GM13976 (cell line): ENCODE data around the gene STAB1.

Experiments
- DNase-seq: peaks from one replicate; pipeline ENCODE4 v3.0.0; 2012; ENCODE audit warnings: low spot score
- in situ Hi-C: fragments of 300-500 bp; cut with MboI; formaldehyde crosslinking; loops from one replicate; pipeline ENCODE4 v1.12.0; 2022; ENCODE audit warnings: low sequenced_read_pairs, mixed read lengths, inconsistent platforms; ENCODE audit not compliant: unreplicated experiment
- TF ChIP-seq, protein P1 (sequence below): IDR thresholded peaks from 2 replicates; pipeline ENCODE4 v1.5.1; 2012; ENCODE audit warnings: borderline replicate concordance, mild to moderate bottlenecking; ENCODE audit not compliant: insufficient read depth; ENCODE audit errors: extremely low read depth, missing control alignments, control extremely low read depth

The STAB1 gene

DNA sequence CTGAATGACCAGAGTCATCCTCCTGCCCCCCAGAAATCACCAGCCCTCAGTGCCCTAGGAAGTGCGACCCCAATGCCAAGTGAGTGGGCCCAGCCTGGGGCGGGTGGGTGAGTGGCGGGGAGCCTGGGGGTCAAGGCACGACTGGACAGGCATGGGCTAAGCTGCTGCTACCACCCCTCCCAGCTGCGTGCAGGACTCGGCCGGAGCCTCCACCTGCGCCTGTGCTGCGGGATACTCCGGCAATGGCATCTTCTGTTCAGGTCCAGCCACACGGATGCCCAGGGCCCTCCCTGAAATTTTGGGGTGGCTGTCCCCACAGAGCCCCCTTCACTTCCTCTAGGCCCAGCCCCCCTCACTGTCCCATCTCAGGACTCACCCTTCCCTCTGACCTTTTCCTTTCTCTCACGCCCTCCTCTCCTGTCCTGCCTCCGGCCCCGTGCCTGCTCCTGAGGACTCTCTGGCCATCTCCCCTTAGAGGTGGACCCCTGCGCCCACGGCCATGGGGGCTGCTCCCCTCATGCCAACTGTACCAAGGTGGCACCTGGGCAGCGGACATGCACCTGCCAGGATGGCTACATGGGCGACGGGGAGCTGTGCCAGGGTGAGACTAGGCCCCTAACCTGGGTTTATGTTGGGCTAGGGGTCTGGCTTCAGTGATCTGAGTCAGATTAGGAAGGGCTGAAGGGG, 21.5 kb downstream of the STAB1 start:
- in situ Hi-C loops: no loop called here
- no peak for DNase-seq
- TF ChIP-seq, protein P1, sequence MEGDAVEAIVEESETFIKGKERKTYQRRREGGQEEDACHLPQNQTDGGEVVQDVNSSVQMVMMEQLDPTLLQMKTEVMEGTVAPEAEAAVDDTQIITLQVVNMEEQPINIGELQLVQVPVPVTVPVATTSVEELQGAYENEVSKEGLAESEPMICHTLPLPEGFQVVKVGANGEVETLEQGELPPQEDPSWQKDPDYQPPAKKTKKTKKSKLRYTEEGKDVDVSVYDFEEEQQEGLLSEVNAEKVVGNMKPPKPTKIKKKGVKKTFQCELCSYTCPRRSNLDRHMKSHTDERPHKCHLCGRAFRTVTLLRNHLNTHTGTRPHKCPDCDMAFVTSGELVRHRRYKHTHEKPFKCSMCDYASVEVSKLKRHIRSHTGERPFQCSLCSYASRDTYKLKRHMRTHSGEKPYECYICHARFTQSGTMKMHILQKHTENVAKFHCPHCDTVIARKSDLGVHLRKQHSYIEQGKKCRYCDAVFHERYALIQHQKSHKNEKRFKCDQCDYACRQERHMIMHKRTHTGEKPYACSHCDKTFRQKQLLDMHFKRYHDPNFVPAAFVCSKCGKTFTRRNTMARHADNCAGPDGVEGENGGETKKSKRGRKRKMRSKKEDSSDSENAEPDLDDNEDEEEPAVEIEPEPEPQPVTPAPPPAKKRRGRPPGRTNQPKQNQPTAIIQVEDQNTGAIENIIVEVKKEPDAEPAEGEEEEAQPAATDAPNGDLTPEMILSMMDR: no peak

DNA sequence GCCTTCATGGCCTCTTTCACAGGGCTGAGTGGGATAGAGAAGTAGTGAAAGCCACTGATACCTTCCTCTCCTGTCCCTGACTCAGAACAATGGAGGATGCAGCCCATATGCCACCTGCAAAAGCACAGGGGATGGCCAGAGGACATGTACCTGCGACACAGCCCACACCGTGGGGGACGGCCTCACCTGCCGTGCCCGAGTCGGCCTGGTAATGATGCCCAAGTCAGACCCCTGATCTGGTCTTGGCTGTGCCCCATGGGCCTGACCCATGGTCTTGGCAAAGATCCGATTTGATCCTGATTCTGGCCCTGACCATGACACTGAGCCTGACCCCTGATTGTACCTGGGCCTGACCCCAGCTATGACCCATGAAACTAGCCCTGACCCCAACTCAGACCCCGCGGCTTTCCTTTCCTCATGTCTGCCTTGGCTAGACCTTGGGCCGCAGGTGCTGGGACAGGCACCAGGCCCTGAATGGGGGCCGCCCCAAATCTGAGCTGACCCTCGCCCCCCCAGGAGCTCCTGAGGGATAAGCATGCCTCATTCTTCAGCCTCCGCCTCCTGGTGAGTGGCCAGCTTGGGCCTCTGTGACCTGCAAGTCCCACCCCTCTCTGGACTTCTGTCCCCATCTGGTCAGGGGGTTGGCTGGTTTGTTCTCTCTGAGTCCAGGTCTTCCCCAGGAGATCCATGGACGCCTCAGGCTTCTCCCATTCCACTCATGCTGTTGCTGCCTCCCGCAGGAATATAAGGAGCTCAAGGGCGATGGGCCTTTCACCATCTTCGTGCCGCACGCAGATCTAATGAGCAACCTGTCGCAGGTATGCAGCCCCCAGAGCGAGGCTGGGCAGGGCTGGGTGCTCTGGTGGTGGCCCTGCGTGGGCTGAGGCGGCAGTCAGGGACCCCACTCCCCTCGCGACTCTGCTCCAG, 22.9 kb downstream of the STAB1 start:
- no peak for DNase-seq
- in situ Hi-C loops: no loop called here
- TF ChIP-seq, protein P1: no peak

DNA sequence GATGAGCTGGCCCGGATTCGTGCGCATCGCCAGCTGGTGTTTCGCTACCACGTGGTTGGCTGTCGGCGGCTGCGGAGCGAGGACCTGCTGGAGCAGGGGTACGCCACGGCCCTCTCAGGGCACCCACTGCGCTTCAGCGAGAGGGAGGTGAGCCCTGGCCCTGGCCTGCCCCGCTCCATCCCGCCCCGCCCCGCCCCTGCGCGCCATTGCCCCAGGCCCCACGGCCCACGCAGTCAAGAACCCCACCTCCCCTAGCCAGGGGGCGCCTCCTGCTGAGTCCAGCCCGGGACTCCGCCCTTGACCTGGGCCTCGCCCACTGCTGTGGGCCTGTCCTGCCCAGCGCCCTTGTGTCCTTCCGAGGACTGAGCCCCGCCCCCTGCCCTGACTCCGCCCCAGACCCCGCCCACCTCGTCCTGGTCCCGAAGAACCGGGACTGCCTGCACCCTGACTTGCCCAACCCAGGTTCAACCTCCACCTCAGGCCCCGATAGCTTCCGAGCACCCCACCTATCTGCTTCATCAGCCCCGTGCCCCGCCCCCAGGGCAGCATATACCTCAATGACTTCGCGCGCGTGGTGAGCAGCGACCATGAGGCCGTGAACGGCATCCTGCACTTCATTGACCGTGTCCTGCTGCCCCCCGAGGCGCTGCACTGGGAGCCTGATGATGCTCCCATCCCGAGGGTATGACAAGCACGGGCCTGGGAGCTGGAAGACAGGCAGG, 23.7 kb downstream of the STAB1 start:
- in situ Hi-C loops: no loop called here
- DNase-seq: no peak
- TF ChIP-seq, protein P1: no peak

DNA sequence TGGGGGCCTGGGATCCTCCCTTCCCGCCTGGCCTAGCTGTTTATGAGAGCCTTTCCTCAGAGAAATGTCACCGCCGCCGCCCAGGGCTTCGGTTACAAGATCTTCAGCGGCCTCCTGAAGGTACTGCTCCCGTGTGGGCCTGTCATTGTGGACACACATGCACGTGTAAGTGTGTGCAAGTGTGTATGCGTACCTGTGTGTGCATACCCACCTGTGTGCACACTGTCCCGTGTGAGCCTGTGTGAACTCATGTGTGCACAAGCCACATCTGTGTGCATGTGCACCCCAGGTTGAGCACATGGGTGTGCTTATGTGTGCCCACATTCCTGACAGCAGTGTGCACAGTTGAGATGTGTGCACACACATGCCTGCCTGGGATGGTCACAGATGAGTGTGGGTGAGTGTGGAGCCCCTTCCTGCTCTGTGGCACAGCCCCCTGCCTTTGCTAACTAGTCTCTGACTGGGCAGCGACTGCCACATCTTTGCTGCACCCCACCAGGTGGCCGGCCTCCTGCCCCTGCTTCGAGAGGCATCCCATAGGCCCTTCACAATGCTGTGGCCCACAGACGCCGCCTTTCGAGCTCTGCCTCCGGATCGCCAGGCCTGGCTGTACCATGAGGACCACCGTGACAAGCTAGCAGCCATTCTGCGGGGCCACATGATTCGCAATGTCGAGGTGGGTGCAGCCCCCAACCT, 24.5 kb downstream of the STAB1 start:
- TF ChIP-seq, protein P1: no peak
- in situ Hi-C loops: no loop called here
- no peak for DNase-seq

DNA sequence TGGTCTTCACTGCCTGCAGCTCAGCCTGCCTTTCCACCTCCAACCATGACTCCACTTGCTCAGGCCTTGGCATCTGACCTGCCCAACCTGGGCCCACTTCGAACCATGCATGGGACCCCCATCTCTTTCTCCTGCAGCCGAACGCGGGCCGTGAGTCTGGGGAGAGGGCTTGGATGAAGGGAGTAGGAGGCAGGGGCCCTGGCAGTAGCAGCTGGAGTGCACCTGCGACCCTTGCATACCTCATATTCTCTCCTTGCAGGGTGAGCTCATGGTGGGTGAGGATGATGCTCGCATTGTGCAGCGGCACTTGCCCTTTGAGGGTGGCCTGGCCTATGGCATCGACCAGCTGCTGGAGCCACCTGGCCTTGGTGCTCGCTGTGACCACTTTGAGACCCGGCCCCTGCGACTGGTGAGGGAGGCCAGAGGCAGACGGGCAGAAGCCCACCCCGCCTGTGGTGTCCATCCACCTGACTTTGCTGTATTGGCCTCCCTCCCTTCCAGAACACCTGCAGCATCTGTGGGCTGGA, 25.1 kb downstream of the STAB1 start:
- TF ChIP-seq, protein P1: no peak
- in situ Hi-C loops: no loop called here
- DNase-seq: no peak
